ENCODE data around the gene RNF113B.

GRCh38 chr13:98187965-98188261 is 10.8 kb upstream of the RNF113B start:
- no peak for TF ChIP-seq CTCF (IDR thresholded peaks at IDR 0.05)
- no peak for TF ChIP-seq ZFX (IDR thresholded peaks at IDR 0.05; ENCODE audit: borderline replicate concordance)
